Lower lobe of right lung (tissue), 2 donors: ENCODE data around the gene COPS7A. TPM values are rescaled to one million over a fixed set of nuclear protein-coding genes. Genes with fewer than 3 reads are reported as not detected.
A peak's percentile ranks its signal among the peaks of the same experiment; 100 is the strongest.

Source experiments
- ATAC-seq, 2 donors: fragments of 200-7000 bp; cut with Tn5 transposase; one replicate each; pipeline ENCODE4 v1.9.1; 2020 to 2022; ENCODE audit warnings: mild to moderate bottlenecking in 2 of 2, moderate library complexity in 2 of 2
- DNase-seq: peaks from one replicate; pipeline ENCODE4 v3.0.0-alpha.2; 2020
- H3K27ac ChIP-seq: fragments of 200-600 bp; one replicate; pipeline ENCODE4 v1.8.0; 2022
- H3K27me3 ChIP-seq: fragments of 200-600 bp; one replicate; pipeline ENCODE4 v1.8.0; 2022; ENCODE audit warnings: low read depth
- H3K36me3 ChIP-seq: fragments of 200-600 bp; one replicate; pipeline ENCODE4 v1.8.0; 2022; ENCODE audit warnings: mild to moderate bottlenecking
- H3K4me1 ChIP-seq: fragments of 200-600 bp; one replicate; pipeline ENCODE4 v1.8.0; 2022
- H3K4me3 ChIP-seq: fragments of 200-600 bp; one replicate; pipeline ENCODE4 v1.8.0; 2022; ENCODE audit warnings: mild to moderate bottlenecking
- H3K9me3 ChIP-seq: fragments of 200-600 bp; one replicate; pipeline ENCODE4 v1.8.0; 2022
- CTCF ChIP-seq: fragments of 200-600 bp; IDR thresholded peaks from one replicate; pipeline ENCODE4 v1.8.0; 2022; ENCODE audit warnings: antibody characterized with exemption, mild to moderate bottlenecking
- intact Hi-C: fragments of 100-400 bp; cut with DNase I; formaldehyde crosslinking; loops from one replicate; pipeline ENCODE4 v1.11.0; 2022
- long read RNA-seq: library from polyadenylated mRNA; unstranded; transcript quantifications from one replicate; pipeline ENCODE4 v2.0.0, GENCODE V29; 2021
- total RNA-seq: library from RNA; stranded (reverse); fragmentation: NEBNext Ultra II Directional; extraction: Animal tissue kit (Norgen Biotek cat#: 25700); gene quantifications from one replicate; pipeline ENCODE4 v1.2.1, GENCODE V29; 2021
- donor health status: DM: no; HTN: yes; CAD: no; lungs with severe emphysema.

Gene COPS7A
- 55.1 TPM for total RNA-seq
- long read RNA-seq, transcript COPS7A-210 (8 exons, 1,832 nt) = minor isoform, 18 of 154 reads
- long read RNA-seq, transcript COPS7A-202 (7 exons, 1,718 nt) = minor isoform, 9 of 154 reads
- long read RNA-seq, transcript COPS7A-201 (8 exons, 1,721 nt) = minor isoform, 17 of 154 reads
- long read RNA-seq, transcript COPS7A-215 (8 exons, 2,127 nt) = major isoform, 75 of 154 reads
- long read RNA-seq, partial matches to known transcripts = 21 of 154 reads
- long read RNA-seq, other reads (novel, unspliced or antisense) = 7 of 154 reads

- Histone ChIP-seq H3K36me3 (peaks cover 19% of the 10 kb centered on the region), H3K27me3 (no peaks in the 10 kb centered on the region), H3K27ac (peak within 1 kb of the TSS; percentile 91), H3K4me1 (peaks cover 11% of the 10 kb centered on the region), H3K4me3 (peak within 1 kb of the TSS; percentile 70), H3K9me3 (no peaks in the 10 kb centered on the region)
- ATAC-seq = peak; percentile 99
- intact Hi-C loops = no loop called here
- peak; percentile 99 for DNase-seq
- no peak for TF ChIP-seq CTCF
These were observed at the start of gene COPS7A for GRCh38 chr12:6723607-6724408. COPS7A (plus strand) TSS chr12:6724046; CDS start chr12:6724657, 611 bp downstream.

GRCh38 chr12:6676962-6677361, 46.9 kb upstream of the COPS7A start:
- no peak overlapping the region for H3K27ac ChIP-seq
- ATAC-seq (no peak), DNase-seq (no peak)
- H3K9me3 ChIP-seq = no peaks in the 10 kb centered on the region
- H3K4me1 ChIP-seq = no peaks in the 10 kb centered on the region
- TF ChIP-seq CTCF = no peak
- intact Hi-C loops = no loop called here
- H3K4me3 ChIP-seq = no peak overlapping the region
- peaks cover 95% of the 10 kb centered on the region for H3K36me3 ChIP-seq
- no peaks in the 10 kb centered on the region for H3K27me3 ChIP-seq

DNA sequence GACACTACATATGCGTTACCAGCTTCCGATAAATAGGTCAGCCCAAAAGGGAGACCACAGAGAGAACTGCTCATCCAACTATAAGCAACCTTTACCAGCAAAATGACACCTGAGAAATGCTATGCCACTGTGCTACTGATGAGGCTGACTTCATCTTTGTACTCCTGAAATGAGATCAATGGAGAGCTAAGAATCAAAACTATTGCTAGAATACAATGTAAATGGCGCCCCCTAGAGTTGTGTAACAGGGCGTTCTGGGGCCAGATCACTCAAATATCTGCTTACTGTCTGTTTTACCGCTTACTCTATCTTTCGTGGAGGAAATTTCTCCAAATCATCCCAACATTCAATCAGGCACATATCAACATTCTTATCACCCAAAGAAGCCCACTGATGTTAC, 39.2 kb upstream of the COPS7A start:
- peak; percentile 55 for TF ChIP-seq CTCF

DNA sequence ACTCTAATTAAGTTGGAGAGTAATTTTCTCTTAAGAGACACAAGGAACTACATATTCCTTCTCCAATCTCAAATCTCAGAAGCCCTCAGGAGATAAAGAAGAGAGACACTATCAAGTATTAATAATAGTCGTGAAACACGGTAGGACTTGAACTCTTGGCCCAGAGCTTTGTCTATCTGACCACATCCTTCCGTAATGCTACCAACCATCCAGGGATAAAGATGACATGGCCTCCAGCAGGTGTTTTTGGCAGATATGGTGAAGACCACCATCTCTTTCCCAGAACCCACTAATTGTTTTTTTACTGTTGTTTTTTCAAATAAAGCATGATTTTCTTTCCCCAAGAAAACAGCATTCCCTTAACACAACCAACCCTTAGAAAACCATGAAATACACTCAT, 38.0 kb upstream of the COPS7A start:
- Histone ChIP-seq H3K27me3 (no peaks in the 10 kb centered on the region), H3K4me3 (no peak overlapping the region), H3K27ac (no peak overlapping the region), H3K4me1 (peaks cover 50% of the 10 kb centered on the region), H3K9me3 (no peaks in the 10 kb centered on the region), H3K36me3 (peaks cover 35% of the 10 kb centered on the region)
- DNase-seq = no peak
- TF ChIP-seq CTCF = no peak
- intact Hi-C loops = no loop called here
- no peak for ATAC-seq

More for the DNA sequence above, 39.2 kb upstream of the COPS7A start:
- no peak overlapping the region for H3K4me3 ChIP-seq
- no peak for DNase-seq
- intact Hi-C loops = no loop called here
- no peaks in the 10 kb centered on the region for H3K9me3 ChIP-seq
- peaks cover 47% of the 10 kb centered on the region for H3K36me3 ChIP-seq
- H3K4me1 ChIP-seq = peaks cover 40% of the 10 kb centered on the region
- H3K27ac ChIP-seq = no peak overlapping the region
- no peaks in the 10 kb centered on the region for H3K27me3 ChIP-seq
- no peak for ATAC-seq

DNA sequence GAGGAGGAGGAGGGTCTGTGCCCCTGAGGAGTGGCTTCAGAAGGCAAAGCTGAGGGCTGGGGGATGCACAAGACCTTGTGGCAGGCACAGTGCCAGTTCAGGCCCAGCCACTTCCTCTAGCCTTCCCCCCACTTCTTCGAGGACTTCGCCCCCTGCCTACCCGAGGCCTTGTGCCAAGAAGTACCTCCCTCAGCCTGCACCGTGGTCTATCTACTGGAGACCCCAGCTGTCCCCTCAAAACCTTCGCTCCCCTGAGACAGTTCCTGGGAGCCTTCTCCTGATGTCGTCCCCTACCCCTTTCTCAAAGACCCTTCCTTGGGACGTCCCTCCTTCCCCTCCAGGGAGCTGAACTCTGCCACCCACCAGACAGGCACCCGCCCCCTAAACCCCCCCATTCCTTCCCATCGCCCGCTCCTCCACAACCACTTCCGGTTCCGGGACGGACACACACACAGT, 35.3 kb upstream of the COPS7A start:
- TF ChIP-seq CTCF = no peak
- intact Hi-C loops = no loop called here
- peak overlapping the region; percentile 96 for H3K27ac ChIP-seq
- peaks cover 16% of the 10 kb centered on the region for H3K36me3 ChIP-seq
- DNase-seq = peak; percentile 62
- no peaks in the 10 kb centered on the region for H3K9me3 ChIP-seq
- H3K4me3 ChIP-seq = peak overlapping the region; percentile 86
- no peaks in the 10 kb centered on the region for H3K27me3 ChIP-seq
- peaks cover 58% of the 10 kb centered on the region for H3K4me1 ChIP-seq
- peak; percentile 1 to 3 for ATAC-seq
